ENCODE data around the gene GFY. TPM values are rescaled to one million over a fixed set of nuclear protein-coding genes. Genes with fewer than 3 reads are reported as not detected.

Gene GFY
- total RNA-seq, 2 donors from 2014 or later, result 0.18 TPM; not detected in 1

- no peak overlapping the region for H3K27ac ChIP-seq (ENCODE audit: low read depth, low read length)
- no peaks in the 10 kb centered on the region for H3K36me3 Mint-ChIP-seq (ENCODE audit: low read depth)
- no peaks in the 10 kb centered on the region for H3K27me3 ChIP-seq (ENCODE audit: control insufficient read depth, insufficient read depth, low read length, poor library complexity, severe bottlenecking)
- H3K4me3 Mint-ChIP-seq, result no peak overlapping the region
- no peaks in the 10 kb centered on the region for H3K9me3 ChIP-seq (ENCODE audit: control insufficient read depth, low read length)
- peaks cover 13% of the 10 kb centered on the region for H3K4me1 Mint-ChIP-seq
- no peaks in the 10 kb centered on the region for H3K9me3 Mint-ChIP-seq
- peaks cover 9% of the 10 kb centered on the region for H3K27me3 Mint-ChIP-seq (ENCODE audit: insufficient read depth)
- H3K4me3 ChIP-seq (ENCODE audit: low read length), result no peak overlapping the region
- H3K27ac Mint-ChIP-seq, result no peak overlapping the region
- no peak overlapping the region for H3K9ac ChIP-seq (ENCODE audit: extremely low read depth, low read length, poor library complexity, severe bottlenecking)
- H3K36me3 ChIP-seq (ENCODE audit: control insufficient read depth, insufficient read depth, low read length), result no peaks in the 10 kb centered on the region
- DNase-seq, result no peak
- H3K4me1 ChIP-seq (ENCODE audit: control insufficient read depth, insufficient read depth, low read length), result peaks cover 13% of the 10 kb centered on the region
- TF ChIP-seq CTCF (conservative IDR thresholded peaks at IDR 0.05), result no peak
- 89 to 93% methylated on average over 16 of the region's 16 CpGs for WGBS, 2 experiments (ENCODE audit: insufficient coverage in 1 of 2, insufficient read length in 1 of 2)
These were observed 17.6 kb upstream of the GFY start for GRCh38 chr19:49407482-49408015.

GRCh38 chr19:49408816-49409440, 16.3 kb upstream of the GFY start:
- H3K27ac Mint-ChIP-seq, result no peak overlapping the region
- H3K4me3 Mint-ChIP-seq, result no peak overlapping the region
- whole genome bisulfite sequencing, 2 experiments (ENCODE audit: insufficient coverage in 1 of 2, insufficient read length in 1 of 2), result 82 to 89% methylated on average over 5 to 8 of the region's 8 CpGs

GRCh38 chr19:49409441-49410029, 15.7 kb upstream of the GFY start:
- no peaks in the 10 kb centered on the region for H3K36me3 Mint-ChIP-seq (ENCODE audit: low read depth)
- H3K9ac ChIP-seq (ENCODE audit: extremely low read depth, low read length, poor library complexity, severe bottlenecking), result no peak overlapping the region
- H3K4me3 Mint-ChIP-seq, result no peak overlapping the region
- H3K27ac Mint-ChIP-seq, result no peak overlapping the region
- DNase-seq, result no peak
- no peaks in the 10 kb centered on the region for H3K4me1 ChIP-seq (ENCODE audit: control insufficient read depth, insufficient read depth, low read length)
- H3K36me3 ChIP-seq (ENCODE audit: control insufficient read depth, insufficient read depth, low read length), result no peaks in the 10 kb centered on the region
- H3K27me3 Mint-ChIP-seq (ENCODE audit: insufficient read depth), result peaks cover 9% of the 10 kb centered on the region
- H3K27ac ChIP-seq (ENCODE audit: low read depth, low read length), result no peak overlapping the region
- H3K4me3 ChIP-seq (ENCODE audit: low read length), result no peak overlapping the region
- no peaks in the 10 kb centered on the region for H3K9me3 ChIP-seq (ENCODE audit: control insufficient read depth, low read length)
- H3K9me3 Mint-ChIP-seq, result no peaks in the 10 kb centered on the region
- H3K4me1 Mint-ChIP-seq, result peaks cover 10% of the 10 kb centered on the region
- 89% methylated on average over 5 of the region's 5 CpGs; no CpG with 5 or more reads in 1 of the 2 experiments for WGBS, 2 experiments (ENCODE audit: insufficient coverage in 1 of 2, insufficient read length in 1 of 2)
- no peaks in the 10 kb centered on the region for H3K27me3 ChIP-seq (ENCODE audit: control insufficient read depth, insufficient read depth, low read length, poor library complexity, severe bottlenecking)
- TF ChIP-seq CTCF (conservative IDR thresholded peaks at IDR 0.05), result no peak

More at GRCh38 chr19:49408816-49409440, 16.3 kb upstream of the GFY start:
- Mint-ChIP-seq H3K36me3 (ENCODE audit: low read depth) (no peaks in the 10 kb centered on the region), H3K9me3 (no peaks in the 10 kb centered on the region), H3K4me1 (peaks cover 16% of the 10 kb centered on the region), H3K27me3 (ENCODE audit: insufficient read depth) (peaks cover 9% of the 10 kb centered on the region)
- Histone ChIP-seq H3K9ac (ENCODE audit: extremely low read depth, low read length, poor library complexity, severe bottlenecking) (no peak overlapping the region), H3K4me3 (ENCODE audit: low read length) (no peak overlapping the region), H3K9me3 (ENCODE audit: control insufficient read depth, low read length) (no peaks in the 10 kb centered on the region), H3K4me1 (ENCODE audit: control insufficient read depth, insufficient read depth, low read length) (peaks cover 6% of the 10 kb centered on the region), H3K36me3 (ENCODE audit: control insufficient read depth, insufficient read depth, low read length) (no peaks in the 10 kb centered on the region), H3K27ac (ENCODE audit: low read depth, low read length) (no peak overlapping the region), H3K27me3 (ENCODE audit: control insufficient read depth, insufficient read depth, low read length, poor library complexity, severe bottlenecking) (no peaks in the 10 kb centered on the region)
- DNase-seq, result no peak
- no peak for TF ChIP-seq CTCF (conservative IDR thresholded peaks at IDR 0.05)
